GM21515 (cell line): ENCODE data around the gene PDE3A.

Source experiments
- ATAC-seq: cut with Tn5 transposase; IDR thresholded peaks from one replicate; pipeline ENCODE4 v1.9.1; 2021; ENCODE audit not compliant: unreplicated experiment

Gene PDE3A

DNA sequence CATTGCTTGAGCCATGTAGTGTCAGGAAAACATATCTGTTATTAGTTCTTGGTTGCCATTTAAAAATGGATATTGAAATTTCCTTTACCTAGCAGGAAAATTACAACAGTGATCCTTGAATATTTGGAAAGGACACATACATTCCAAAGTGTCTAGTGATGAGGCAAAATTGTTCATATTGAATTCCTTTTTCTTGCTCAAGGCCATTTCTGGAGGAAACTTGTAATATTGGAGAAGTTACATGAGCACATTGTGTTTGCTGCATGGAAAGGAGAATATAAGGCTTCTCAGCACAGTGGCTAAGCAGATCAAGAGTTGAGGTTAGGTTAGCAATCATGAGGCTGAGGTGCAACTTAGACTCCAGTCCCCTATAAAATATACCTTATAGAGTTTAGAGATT is 121.9 kb downstream of the PDE3A start:
- no peak for ATAC-seq

GRCh38 chr12:20491290-20491689 is 123.0 kb downstream of the PDE3A start:
- no peak for ATAC-seq

GRCh38 chr12:20492251-20492760 is 124.0 kb downstream of the PDE3A start:
- no peak for ATAC-seq

GRCh38 chr12:20493934-20494333 is 125.6 kb downstream of the PDE3A start:
- no peak for ATAC-seq

DNA sequence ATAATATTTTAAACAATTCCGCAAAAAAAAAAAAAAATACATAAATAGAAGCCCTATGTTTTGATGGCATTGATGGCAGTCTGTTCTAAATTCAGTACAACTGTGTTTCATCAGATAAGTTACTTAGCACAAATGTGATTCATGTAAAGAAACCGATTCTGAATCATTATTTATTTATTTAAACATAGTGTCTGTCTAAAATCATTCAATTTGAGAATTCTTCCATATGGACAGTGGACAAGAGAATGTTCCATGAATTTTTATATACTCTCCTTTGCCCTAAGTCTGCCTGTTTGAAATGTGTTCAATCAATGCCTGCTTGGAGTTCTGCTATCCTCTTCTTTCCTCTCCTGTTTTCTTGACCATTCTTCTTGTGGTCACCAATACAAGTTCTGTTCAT is 126.5 kb downstream of the PDE3A start:
- no peak for ATAC-seq

- ATAC-seq: no peak
Observed at GRCh38 chr12:20495997-20496396, 127.7 kb downstream of the PDE3A start.

GRCh38 chr12:20497707-20498106 is 129.4 kb downstream of the PDE3A start:
- no peak for ATAC-seq

DNA sequence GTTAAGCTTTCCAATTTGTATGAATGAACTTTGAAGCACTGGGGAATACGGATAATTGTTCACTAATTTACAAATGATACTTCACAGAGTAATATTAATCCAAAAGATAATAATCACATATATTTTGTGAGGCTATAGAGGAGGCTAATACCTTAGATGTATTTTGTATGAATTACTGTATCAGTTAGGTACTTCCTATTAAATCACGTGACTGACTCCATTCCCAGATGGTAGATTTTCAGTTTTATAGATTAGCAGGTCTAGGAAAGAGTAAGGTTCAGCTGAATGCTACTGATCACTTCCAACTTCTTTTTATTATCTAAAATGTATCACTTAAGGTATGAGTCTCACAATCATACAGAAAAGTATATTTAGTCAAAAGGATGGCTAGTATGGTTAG is 133.6 kb downstream of the PDE3A start:
- ATAC-seq: no peak

DNA sequence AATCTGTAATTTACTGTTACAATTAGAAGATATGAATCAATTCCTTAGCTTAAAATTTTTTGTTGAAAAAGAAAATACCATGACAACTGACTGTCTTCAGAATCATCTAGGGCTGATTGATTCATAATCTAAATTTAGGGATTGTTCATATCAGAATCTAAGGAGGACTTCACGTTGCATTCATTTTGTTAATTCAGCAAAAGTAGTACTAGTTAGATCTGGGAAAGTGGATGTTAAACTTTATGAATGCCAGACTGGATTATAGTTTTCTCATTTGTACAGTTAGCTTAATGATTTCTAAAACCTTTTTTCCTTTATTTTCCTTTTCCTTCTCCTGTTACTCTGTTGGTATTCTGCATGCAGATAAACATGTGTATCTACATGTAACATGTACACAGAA is 135.5 kb downstream of the PDE3A start:
- ATAC-seq: no peak

- no peak for ATAC-seq
Observed at GRCh38 chr12:20505056-20505455, 136.7 kb downstream of the PDE3A start.

DNA sequence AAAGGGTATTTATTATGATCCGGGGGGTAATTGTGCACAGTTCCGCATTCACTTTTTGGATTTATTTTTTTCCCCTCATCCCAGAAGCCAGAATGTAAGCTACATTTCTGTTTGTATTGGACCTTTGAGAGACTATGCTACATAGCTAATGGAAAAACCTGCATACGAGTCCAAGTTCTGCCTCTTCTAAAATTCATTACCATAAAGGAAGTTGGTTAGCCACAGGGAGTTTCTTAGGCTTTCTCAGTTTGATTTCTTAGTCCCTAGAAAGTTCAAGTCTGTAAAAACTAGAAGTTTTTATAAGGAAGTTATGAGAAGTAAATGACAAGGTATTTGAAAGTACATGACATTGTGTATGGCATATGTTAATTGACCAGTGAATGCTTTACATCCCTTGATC is 138.7 kb downstream of the PDE3A start:
- ATAC-seq: no peak

GRCh38 chr12:20507711-20508110 is 139.4 kb downstream of the PDE3A start:
- no peak for ATAC-seq

DNA sequence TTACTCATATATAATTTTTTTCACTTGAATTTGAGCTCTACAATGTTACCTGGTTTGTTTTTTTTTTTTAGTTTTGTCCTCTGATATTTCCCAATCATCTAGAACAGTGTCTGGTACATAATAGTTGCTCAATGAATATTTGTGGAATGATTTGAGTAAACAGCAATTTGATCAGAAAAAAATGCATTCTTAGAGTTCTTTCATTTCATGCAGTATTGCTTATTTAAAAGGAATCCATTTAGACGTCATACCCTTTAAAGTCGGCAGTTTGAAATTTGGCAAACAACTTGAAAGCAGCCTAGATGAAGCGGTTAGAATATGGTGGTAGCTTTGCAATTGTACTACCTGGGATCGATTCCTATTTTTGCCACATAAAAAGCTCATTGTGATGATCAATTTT is 140.0 kb downstream of the PDE3A start:
- ATAC-seq: no peak

GRCh38 chr12:20508962-20509361 is 140.6 kb downstream of the PDE3A start:
- no peak for ATAC-seq

DNA sequence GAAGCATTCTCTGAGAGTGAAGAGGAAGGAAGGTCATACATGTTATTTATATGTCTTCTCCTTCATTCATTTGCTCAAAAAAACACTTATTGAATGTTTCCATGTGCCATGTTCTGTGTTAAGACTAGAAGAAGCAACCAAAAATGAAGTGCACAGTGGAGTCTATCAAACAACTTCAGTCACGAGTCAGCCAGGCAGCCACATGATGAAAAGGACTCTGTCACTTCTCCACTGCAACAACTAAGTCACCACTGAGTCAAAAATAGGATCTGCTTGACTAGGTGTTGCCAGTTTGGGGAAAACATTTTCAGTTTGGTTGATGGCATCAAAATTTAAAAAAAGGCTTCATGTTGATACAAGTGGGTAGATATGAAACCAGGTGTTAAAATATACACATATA is 142.5 kb downstream of the PDE3A start:
- ATAC-seq: no peak

GRCh38 chr12:20513189-20513588 is 144.9 kb downstream of the PDE3A start:
- ATAC-seq: no peak

DNA sequence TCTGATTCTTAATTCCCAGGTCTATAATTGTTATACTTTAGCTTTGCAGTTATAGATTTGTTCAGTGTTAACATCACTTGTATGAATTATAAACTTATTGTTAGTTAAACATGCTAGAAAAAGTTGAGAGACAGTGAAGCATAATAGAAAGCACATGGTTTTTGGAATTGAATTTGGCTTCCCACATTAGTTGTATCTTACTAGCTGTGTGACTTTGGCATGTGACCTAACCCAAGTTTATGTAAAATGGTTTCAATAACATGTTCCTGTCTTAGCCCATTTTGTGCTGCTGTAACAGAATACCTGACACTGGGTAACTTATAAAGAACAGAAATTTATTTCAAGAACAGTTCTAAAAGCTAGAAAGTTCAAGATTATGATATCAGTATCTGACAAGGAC is 146.3 kb downstream of the PDE3A start:
- ATAC-seq: no peak

DNA sequence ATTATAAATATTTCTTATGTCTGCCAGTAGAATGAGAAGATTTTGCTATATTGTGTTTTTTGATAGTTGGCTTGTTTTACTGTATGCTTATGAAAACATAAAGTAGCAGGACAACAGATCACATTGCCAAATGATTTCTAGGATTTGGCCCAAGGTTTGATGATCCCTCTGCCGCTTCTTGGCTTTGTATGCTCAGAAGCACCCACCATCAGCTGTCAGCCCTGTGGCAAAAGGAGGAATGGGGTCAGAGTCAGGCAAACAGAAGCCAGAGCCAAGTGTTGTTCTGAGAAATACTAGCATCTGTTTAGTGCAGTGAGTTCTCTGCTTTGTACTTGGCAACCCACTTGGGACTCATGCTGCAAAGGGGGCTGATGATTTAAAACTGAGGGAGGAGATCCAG is 152.2 kb downstream of the PDE3A start:
- ATAC-seq: no peak

DNA sequence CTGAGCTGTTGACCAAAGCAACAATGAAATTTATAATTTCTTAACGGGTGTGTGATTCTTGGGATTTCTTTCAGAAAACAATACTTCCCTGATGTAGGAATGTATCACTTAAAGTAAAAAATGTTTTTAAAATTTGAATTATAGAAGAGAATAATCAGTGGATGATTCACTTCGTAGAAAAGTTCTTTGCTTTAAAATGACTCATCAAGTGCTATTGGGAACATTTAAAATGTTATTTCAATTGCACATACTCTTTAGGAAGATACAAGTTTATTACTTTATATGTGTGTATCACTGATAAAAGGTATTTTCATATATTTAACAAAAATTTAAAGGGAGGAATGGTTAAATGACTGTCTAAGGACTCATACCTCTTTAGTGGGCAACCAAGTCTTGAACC is 155.3 kb downstream of the PDE3A start:
- ATAC-seq: no peak

GRCh38 chr12:20524113-20524512 is 155.8 kb downstream of the PDE3A start:
- ATAC-seq: no peak

DNA sequence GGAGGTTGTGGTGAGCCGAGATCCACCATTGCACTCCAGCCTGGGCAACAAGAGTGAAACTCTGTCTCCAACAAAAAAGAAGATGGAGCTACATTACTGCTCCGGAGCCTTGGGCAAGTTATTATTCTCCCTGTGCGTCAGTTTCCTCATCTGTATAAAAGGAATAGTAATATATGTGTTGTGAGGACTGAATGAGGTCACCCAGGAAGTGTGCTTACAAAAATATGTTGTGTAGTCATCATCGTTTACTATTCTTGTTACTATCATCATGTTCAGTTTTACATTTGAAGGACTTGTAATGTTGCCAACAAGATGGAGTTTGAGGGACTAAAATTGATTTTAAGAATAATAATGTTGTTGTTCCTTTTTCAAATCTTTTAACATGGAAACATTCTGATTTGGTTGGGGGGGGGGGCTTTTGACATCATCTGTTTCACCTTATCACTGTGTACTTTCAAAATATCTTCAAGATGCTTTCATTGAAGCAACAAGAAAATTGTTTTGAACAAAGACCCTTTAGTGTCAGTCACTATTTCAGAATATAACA is 156.8 kb downstream of the PDE3A start:
- ATAC-seq: no peak

- ATAC-seq: no peak
Observed at GRCh38 chr12:20527417-20528163, 159.3 kb downstream of the PDE3A start.

DNA sequence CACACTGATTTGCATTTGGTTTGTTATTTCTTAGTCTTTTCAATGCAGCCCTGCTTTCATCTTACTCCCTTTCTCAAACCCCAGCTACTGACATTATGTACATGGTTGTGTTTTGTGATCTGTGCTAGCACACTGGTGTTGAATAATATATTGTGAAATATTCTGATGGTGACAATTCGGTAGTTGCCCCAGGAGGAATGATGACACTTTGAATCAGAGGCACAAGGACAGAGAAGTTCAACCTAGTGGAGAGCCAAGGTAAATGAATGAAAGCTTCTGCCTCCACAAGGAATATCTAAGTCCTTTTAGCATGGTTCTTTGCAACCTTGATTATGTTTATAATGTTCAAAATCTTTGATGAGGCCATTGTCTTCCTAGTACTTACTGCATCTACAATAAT is 159.9 kb downstream of the PDE3A start:
- ATAC-seq: no peak
